ENCODE measurements around the gene GPR84. TPM values are rescaled to one million over a fixed set of nuclear protein-coding genes. Genes with fewer than 3 reads are reported as not detected.

The GPR84 gene
- total and polyA plus RNA-seq, 2 of the 13 experiments (the other 11 are each of a cell fraction or from before 2014, with no cell fraction given): not detected

DNA sequence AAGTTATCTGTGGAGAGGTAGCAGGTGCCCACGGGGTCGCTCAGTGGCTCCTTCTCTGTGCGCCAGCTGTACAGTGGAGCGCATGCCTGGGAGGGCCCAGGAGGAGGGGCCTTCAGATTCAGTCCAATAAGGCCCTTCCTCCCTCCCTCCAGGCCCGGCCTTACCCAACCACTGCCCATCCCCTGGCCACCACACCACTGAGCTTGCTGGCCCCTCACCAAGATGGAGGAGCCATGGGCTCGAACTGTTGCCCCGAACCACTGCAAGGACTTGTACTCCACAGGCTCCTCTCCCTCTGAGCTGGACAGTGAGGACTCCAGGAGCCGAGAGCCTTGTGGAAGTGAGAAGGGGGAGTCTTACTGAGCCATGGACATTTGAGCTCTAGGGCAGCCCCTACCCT lies 45.0 kb upstream of the GPR84 start:
- Histone ChIP-seq H3K4me3 (replicated peaks in 1 of 3; ENCODE audit: insufficient read depth in 1 of 3, low read depth in 2 of 3, low read length in 3 of 3) (no peak overlapping the region), H3K9me3 (ENCODE audit: low read length) (no peaks in the 10 kb centered on the region), H3K9ac (ENCODE audit: insufficient read depth, low read depth, low read length) (no peak overlapping the region), H3K36me3 (replicated peaks in 1 of 2; ENCODE audit: control insufficient read depth in 1 of 2, insufficient read depth in 2 of 2, low read length in 2 of 2) (no peaks in the 10 kb centered on the region), H4K20me1 (ENCODE audit: insufficient read depth, low read length) (no peaks in the 10 kb centered on the region), H3K27me3 (ENCODE audit: control insufficient read depth in 1 of 2, insufficient read depth in 2 of 2, low read length in 2 of 2) (peaks cover 3 to 9% of the 10 kb centered on the region in 2 experiments; a peak in 2 of 5 replicates), H3K4me2 (ENCODE audit: low read depth, low read length) (no peak overlapping the region), H2AFZ (ENCODE audit: low read length) (no peak overlapping the region), H3K4me1 (ENCODE audit: insufficient read depth, low read length) (no peaks in the 10 kb centered on the region), H3K79me2 (ENCODE audit: insufficient read depth, low read length) (no peaks in the 10 kb centered on the region), H3K27ac (ENCODE audit: extremely low read length, insufficient read depth, low read length) (no peak overlapping the region)
- no peak for FAIRE-seq
- POLR2A ChIA-PET: no interaction called here
- no TSS peak for BruUV-seq (replicated peaks)
- 30% methylated on average over 2 of the region's 8 CpGs for WGBS (ENCODE audit: low lambda C conversion rate)
- intact Hi-C loops (cut with micrococcal nuclease; ENCODE audit: unreplicated experiment) (no loop called here), in situ Hi-C loops (cut with HindIII; ENCODE audit: extremely low pct_ligation_motif_present, low pct_unique_long_range_greater_than_20kb) (no loop called here)
- ATAC-seq: no peak
- DNase-seq (ENCODE audit: low spot score): no peak
- CTCF ChIA-PET (ENCODE audit: low intra/inter-chr PET ratio, low total read pairs): no interaction called here
- TF ChIP-seq ZNF224 (CRISPR knock-in tag; IDR thresholded peaks at IDR 0.05) (no peak), TRIM24 (CRISPR knock-in tag; IDR thresholded peaks at IDR 0.05) (no peak), PHF21A (CRISPR knock-in tag; IDR thresholded peaks at IDR 0.05) (no peak), ZNF331 (CRISPR knock-in tag; IDR thresholded peaks at IDR 0.05) (no peak), SMAD9 (CRISPR knock-in tag; IDR thresholded peaks at IDR 0.05) (no peak), ATF7 (IDR thresholded peaks at IDR 0.05) (no peak), ATF7 (CRISPR knock-in tag; IDR thresholded peaks at IDR 0.05) (no peak), XRCC5 (optimal IDR thresholded peaks at IDR 0.05; ENCODE audit: low read length) (no peak), SMARCE1 (IDR thresholded peaks at IDR 0.05; ENCODE audit: borderline replicate concordance) (no peak), ZFYVE20 (CRISPR knock-in tag; IDR thresholded peaks at IDR 0.05; ENCODE audit: borderline replicate concordance, low read depth) (no peak), RAD21 (CRISPR knock-in tag; IDR thresholded peaks at IDR 0.05) (no peak), ISL2 (CRISPR knock-in tag; IDR thresholded peaks at IDR 0.05) (no peak)
- TF ChIP-seq, protein P1, sequence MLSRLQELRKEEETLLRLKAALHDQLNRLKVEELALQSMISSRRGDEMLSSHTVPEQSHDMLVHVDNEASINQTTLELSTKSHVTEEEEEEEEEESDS (CRISPR knock-in tag; IDR thresholded peaks at IDR 0.05; ENCODE audit: borderline replicate concordance): no peak
- TF ChIP-seq, protein P2, sequence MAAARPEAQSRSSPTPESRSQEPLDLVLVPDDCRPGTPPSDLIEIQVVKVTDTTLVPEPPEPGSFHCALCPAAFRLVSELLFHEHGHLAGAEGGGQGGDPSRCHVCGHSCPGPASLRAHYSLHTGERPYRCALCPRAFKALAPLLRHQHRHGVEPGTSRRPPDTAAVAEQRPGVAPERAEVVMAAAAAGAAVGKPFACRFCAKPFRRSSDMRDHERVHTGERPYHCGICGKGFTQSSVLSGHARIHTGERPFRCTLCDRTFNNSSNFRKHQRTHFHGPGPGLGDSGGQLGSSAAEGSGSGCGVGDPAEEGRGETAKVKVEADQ (CRISPR knock-in tag; IDR thresholded peaks at IDR 0.05; ENCODE audit: borderline replicate concordance): no peak
- TF ChIP-seq, protein P3, sequence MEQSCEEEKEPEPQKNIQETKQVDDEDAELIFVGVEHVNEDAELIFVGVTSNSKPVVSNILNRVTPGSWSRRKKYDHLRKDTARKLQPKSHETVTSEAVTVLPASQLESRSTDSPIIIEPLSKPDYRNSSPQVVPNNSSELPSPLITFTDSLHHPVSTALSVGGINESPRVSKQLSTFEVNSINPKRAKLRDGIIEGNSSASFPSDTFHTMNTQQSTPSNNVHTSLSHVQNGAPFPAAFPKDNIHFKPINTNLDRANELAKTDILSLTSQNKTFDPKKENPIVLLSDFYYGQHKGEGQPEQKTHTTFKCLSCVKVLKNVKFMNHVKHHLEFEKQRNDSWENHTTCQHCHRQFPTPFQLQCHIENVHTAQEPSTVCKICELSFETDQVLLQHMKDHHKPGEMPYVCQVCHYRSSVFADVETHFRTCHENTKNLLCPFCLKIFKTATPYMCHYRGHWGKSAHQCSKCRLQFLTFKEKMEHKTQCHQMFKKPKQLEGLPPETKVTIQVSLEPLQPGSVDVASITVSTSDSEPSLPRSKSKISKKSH (CRISPR knock-in tag; IDR thresholded peaks at IDR 0.05; ENCODE audit: borderline replicate concordance): no peak
- TF ChIP-seq, protein P4, sequence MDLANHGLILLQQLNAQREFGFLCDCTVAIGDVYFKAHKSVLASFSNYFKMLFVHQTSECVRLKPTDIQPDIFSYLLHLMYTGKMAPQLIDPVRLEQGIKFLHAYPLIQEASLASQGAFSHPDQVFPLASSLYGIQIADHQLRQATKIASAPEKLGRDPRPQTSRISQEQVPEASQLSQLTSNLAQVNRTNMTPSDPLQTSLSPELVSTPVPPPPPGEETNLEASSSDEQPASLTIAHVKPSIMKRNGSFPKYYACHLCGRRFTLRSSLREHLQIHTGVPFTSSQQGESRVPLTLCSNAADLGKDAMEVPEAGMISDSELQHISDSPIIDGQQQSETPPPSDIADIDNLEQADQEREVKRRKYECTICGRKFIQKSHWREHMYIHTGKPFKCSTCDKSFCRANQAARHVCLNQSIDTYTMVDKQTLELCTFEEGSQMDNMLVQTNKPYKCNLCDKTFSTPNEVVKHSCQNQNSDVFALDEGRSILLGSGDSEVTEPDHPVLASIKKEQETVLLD (CRISPR knock-in tag; IDR thresholded peaks at IDR 0.05; ENCODE audit: low read depth): no peak
- TF ChIP-seq, protein P5, sequence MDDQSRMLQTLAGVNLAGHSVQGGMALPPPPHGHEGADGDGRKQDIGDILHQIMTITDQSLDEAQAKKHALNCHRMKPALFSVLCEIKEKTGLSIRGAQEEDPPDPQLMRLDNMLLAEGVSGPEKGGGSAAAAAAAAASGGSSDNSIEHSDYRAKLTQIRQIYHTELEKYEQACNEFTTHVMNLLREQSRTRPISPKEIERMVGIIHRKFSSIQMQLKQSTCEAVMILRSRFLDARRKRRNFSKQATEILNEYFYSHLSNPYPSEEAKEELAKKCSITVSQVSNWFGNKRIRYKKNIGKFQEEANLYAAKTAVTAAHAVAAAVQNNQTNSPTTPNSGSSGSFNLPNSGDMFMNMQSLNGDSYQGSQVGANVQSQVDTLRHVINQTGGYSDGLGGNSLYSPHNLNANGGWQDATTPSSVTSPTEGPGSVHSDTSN (CRISPR knock-in tag; IDR thresholded peaks at IDR 0.05; ENCODE audit: borderline replicate concordance): no peak
